Activated CD4-positive, alpha-beta T cell treated with anti-CD3 and anti-CD28 coated beads for 48 hours (primary cell): ENCODE results near the gene ELMO2.
A peak's percentile ranks its signal among the peaks of the same experiment; 100 is the strongest.

Experiments used
- DNase-seq: peaks from one replicate; pipeline ENCODE4 v3.0.0-alpha.2; 2020

Gene ELMO2

GRCh38 chr20:46406200-46406985 is at the start of gene ELMO2:
ELMO2 (minus strand) TSS chr20:46406615; CDS start chr20:46394482, 12,133 bp downstream.
- DNase-seq: peak; percentile 98

GRCh38 chr20:46455729-46456128 is 49.3 kb upstream of the ELMO2 start:
- DNase-seq: no peak

- no peak for DNase-seq
Observed at GRCh38 chr20:46446851-46447250, 40.4 kb upstream of the ELMO2 start.

- no peak for DNase-seq
Observed at GRCh38 chr20:46439837-46440236, 33.4 kb upstream of the ELMO2 start.

GRCh38 chr20:46438156-46438750 is 31.8 kb upstream of the ELMO2 start:
- DNase-seq: peak; percentile 14

GRCh38 chr20:46435146-46435545 is 28.7 kb upstream of the ELMO2 start:
- DNase-seq: no peak

- no peak for DNase-seq
Observed at GRCh38 chr20:46434597-46434996, 28.2 kb upstream of the ELMO2 start.

- DNase-seq: no peak
Observed at GRCh38 chr20:46433051-46433450, 26.6 kb upstream of the ELMO2 start.

- DNase-seq: no peak
Observed at GRCh38 chr20:46430921-46431712, 24.7 kb upstream of the ELMO2 start.

- DNase-seq: no peak
Observed at GRCh38 chr20:46427384-46427783, 21.0 kb upstream of the ELMO2 start.

- no peak for DNase-seq
Observed at GRCh38 chr20:46423882-46424482, 17.6 kb upstream of the ELMO2 start.

GRCh38 chr20:46423342-46423741 is 16.9 kb upstream of the ELMO2 start:
- DNase-seq: no peak

- no peak for DNase-seq
Observed at GRCh38 chr20:46420878-46421277, 14.5 kb upstream of the ELMO2 start.

GRCh38 chr20:46419882-46420281 is 13.5 kb upstream of the ELMO2 start:
- no peak for DNase-seq

- DNase-seq: no peak
Observed at GRCh38 chr20:46416839-46417238, 10.4 kb upstream of the ELMO2 start.

- no peak for DNase-seq
Observed at GRCh38 chr20:46416421-46416820, 10.0 kb upstream of the ELMO2 start.

- no peak for DNase-seq
Observed at GRCh38 chr20:46415773-46416172, 9.4 kb upstream of the ELMO2 start.

GRCh38 chr20:46414608-46415007 is 8.2 kb upstream of the ELMO2 start:
- DNase-seq: no peak

- DNase-seq: no peak
Observed at GRCh38 chr20:46411637-46412036, 5.2 kb upstream of the ELMO2 start.

- no peak for DNase-seq
Observed at GRCh38 chr20:46408281-46408731, 1.9 kb upstream of the ELMO2 start.

GRCh38 chr20:46407671-46407996 is 1.2 kb upstream of the ELMO2 start:
- no peak for DNase-seq

GRCh38 chr20:46406986-46407670 is 713 bp upstream of the ELMO2 start:
- peak; percentile 94 for DNase-seq

- DNase-seq: no peak
Observed at GRCh38 chr20:46402331-46402811, 4.0 kb downstream of the ELMO2 start.
